CD4-positive, CD25-positive, alpha-beta regulatory T cell (primary cell): ENCODE results near the gene EMC8. TPM values are rescaled to one million over a fixed set of nuclear protein-coding genes. Genes with fewer than 3 reads are reported as not detected.
"Not testable (repeated sequence)": the region's sequence is repeated elsewhere in the genome, so short reads cannot be mapped to it uniquely, and the experiment has no call there.

Experiments used
- ATAC-seq, 2 donors: fragments of 150-1000 bp; cut with Tn5 transposase; one replicate each; pipeline ENCODE4 v1.10.0; 2021; ENCODE audit warnings: low read depth in 2 of 2, moderate number of reproducible peaks in 2 of 2, moderate library complexity in 1 of 2
- DNase-seq, 3 donors: peaks; one replicate each; pipeline versions ENCODE4 v3.0.0 to v3.0.0-alpha.2; 2012 to 2022; ENCODE audit warnings: mixed read lengths in 1 of 3
- H3K27ac ChIP-seq: one replicate; pipeline ENCODE4 v1.7.0; 2013; ENCODE audit warnings: mild to moderate bottlenecking, low read length; ENCODE audit not compliant: insufficient read depth, poor library complexity, severe bottlenecking
- H3K27me3 ChIP-seq: one replicate; pipeline ENCODE4 v1.7.0; 2013; ENCODE audit warnings: low read length; ENCODE audit not compliant: control insufficient read depth, insufficient read depth
- H3K36me3 ChIP-seq: one replicate; pipeline ENCODE4 v1.7.0; 2013; ENCODE audit warnings: mild to moderate bottlenecking, low read length, moderate library complexity; ENCODE audit not compliant: control insufficient read depth, insufficient read depth
- H3K4me1 ChIP-seq: 2 replicates; pipeline ENCODE4 v1.7.0; 2013; ENCODE audit warnings: mild to moderate bottlenecking, low read length; ENCODE audit not compliant: insufficient read depth, control insufficient read depth, poor library complexity, severe bottlenecking
- H3K4me3 ChIP-seq: one replicate; pipeline ENCODE4 v1.7.0; 2013; ENCODE audit warnings: low read depth, mild to moderate bottlenecking, low read length, moderate library complexity
- H3K9me3 ChIP-seq, 2 experiments: 1 replicate in 1 of 2; 2 replicates in 1 of 2; pipeline ENCODE4 v1.7.0; 2013; ENCODE audit warnings: low read length in 2 of 2, mild to moderate bottlenecking in 1 of 2, moderate library complexity in 1 of 2; ENCODE audit not compliant: control insufficient read depth in 2 of 2
- H3K27ac Mint-ChIP-seq, 3 donors: one replicate each; pipeline ENCODE4 v1.8.0; 2020 to 2022; ENCODE audit warnings: mild to moderate bottlenecking in 3 of 3, mixed read lengths in 3 of 3, moderate library complexity in 2 of 3
- H3K27me3 Mint-ChIP-seq: one replicate; pipeline ENCODE4 v1.8.0; 2022; ENCODE audit warnings: mild to moderate bottlenecking, mixed read lengths
- H3K36me3 Mint-ChIP-seq: one replicate; pipeline ENCODE4 v1.8.0; 2020; ENCODE audit warnings: mixed read lengths
- H3K4me1 Mint-ChIP-seq, 4 donors: one replicate each; pipeline ENCODE4 v1.8.0; 2020 to 2022; ENCODE audit warnings: mixed read lengths in 4 of 4, mild to moderate bottlenecking in 1 of 4
- H3K4me3 Mint-ChIP-seq, 4 donors: one replicate each; pipeline ENCODE4 v1.8.0; 2020 to 2022; ENCODE audit warnings: mild to moderate bottlenecking in 4 of 4, mixed read lengths in 4 of 4, moderate library complexity in 3 of 4
- H3K9me3 Mint-ChIP-seq, 7 donors: one replicate each; pipeline ENCODE4 v1.8.0; 2020 to 2022; ENCODE audit warnings: mixed read lengths in 7 of 7, mild to moderate bottlenecking in 3 of 7, moderate library complexity in 2 of 7
- polyA plus RNA-seq, 4 donors: library from polyadenylated mRNA; unstranded; fragments of 300-500 nt; fragmentation: Illumina TruSeq; gene quantifications; one replicate each; pipeline ENCODE4 v1.2.3, GENCODE V29; 2021
- total RNA-seq: library from RNA; stranded (reverse); gene quantifications from one replicate; pipeline ENCODE4 v1.2.3, GENCODE V29; 2022

Gene EMC8
- total and polyA plus RNA-seq, 5 donors from 2014 or later, result 23.7 to 36.9 (median 28.8) TPM

DNA sequence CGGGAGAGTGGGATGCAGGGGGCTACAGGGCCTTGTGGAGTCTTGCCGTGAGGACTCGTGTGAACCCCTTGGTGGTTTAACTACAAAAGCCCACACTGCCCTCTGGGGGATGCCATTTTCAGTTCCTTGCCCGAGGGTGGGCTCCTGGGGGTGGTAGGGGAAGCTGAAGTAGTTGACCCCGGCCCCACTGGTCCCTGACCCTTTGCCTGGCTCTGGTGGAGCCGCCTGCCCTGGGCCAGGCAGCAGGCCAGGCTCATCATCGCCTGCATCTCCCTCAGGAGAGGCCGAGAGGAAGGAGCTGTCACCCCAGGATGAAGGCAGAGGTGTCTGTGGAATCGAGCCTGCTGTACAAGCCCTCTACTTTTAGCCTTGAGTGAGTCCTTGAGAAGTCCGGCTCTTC is 10.3 kb upstream of the EMC8 start:
- H3K4me1 Mint-ChIP-seq, result peaks cover 0 to 7% (median 1%) of the 10 kb centered on the region in 4 donors
- H3K27me3 Mint-ChIP-seq, result peaks cover 13% of the 10 kb centered on the region
- H3K9me3 Mint-ChIP-seq, result peaks cover 0 to 1% (median 0%) of the 10 kb centered on the region in 7 donors
- Histone ChIP-seq H3K4me1 (no peaks in the 10 kb centered on the region), H3K36me3 (peaks cover 26% of the 10 kb centered on the region), H3K4me3 (no peak overlapping the region), H3K27ac (no peak overlapping the region), H3K27me3 (no peaks in the 10 kb centered on the region), H3K9me3 (no peaks in the 10 kb centered on the region)
- H3K36me3 Mint-ChIP-seq, result peaks cover 27% of the 10 kb centered on the region
- no peak for DNase-seq
- no peak for ATAC-seq
- H3K27ac Mint-ChIP-seq, result no peak overlapping the region
- H3K4me3 Mint-ChIP-seq, result peak overlapping the region in 1 of 4 donors; percentile 27

GRCh38 chr16:85808926-85809325 is 9.6 kb upstream of the EMC8 start:
- peaks cover 31% of the 10 kb centered on the region for H3K36me3 ChIP-seq
- Mint-ChIP-seq H3K4me3 (no peak overlapping the region), H3K27ac (no peak overlapping the region), H3K36me3 (peaks cover 31% of the 10 kb centered on the region), H3K4me1 (peaks cover 0 to 7% (median 2%) of the 10 kb centered on the region in 4 donors), H3K27me3 (peaks cover 13% of the 10 kb centered on the region), H3K9me3 (peaks cover 0 to 1% (median 0%) of the 10 kb centered on the region in 7 donors)
- H3K4me1 ChIP-seq, result no peaks in the 10 kb centered on the region
- ATAC-seq (peak in 1 of 2 donors; percentile 5), DNase-seq (no peak)
- no peak overlapping the region for H3K27ac ChIP-seq
- no peak overlapping the region for H3K4me3 ChIP-seq
- H3K9me3 ChIP-seq, result no peaks in the 10 kb centered on the region
- no peaks in the 10 kb centered on the region for H3K27me3 ChIP-seq

DNA sequence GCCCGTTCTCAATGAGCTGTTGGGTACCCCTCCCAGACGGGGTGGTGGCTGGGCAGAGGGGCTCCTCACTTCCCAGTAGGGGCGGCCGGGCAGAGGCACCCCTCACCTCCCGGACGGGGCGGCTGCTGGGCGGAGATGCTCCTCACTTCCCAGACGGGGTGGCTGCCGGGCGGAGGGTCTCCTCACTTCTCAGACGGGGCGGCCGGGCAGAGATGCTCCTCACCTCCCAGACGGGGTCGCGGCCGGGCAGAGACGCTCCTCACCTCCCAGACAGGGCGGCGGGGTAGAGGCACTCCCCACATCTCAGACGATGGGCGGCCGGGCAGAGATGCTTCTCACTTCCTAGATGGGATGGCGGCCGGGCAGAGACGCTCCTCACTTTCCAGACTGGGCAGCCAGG is 8.8 kb upstream of the EMC8 start:
- not testable (repeated sequence) for H3K4me3 ChIP-seq, H3K27ac Mint-ChIP-seq, H3K9me3 Mint-ChIP-seq, H3K4me3 Mint-ChIP-seq, H3K4me1 ChIP-seq, DNase-seq, H3K27ac ChIP-seq, H3K9me3 ChIP-seq, ATAC-seq, H3K27me3 ChIP-seq
- peaks cover 39% of the 10 kb centered on the region for H3K36me3 Mint-ChIP-seq
- H3K4me1 Mint-ChIP-seq, result peaks cover 2 to 14% (median 9%) of the 10 kb centered on the region in 4 donors
- peaks cover 39% of the 10 kb centered on the region for H3K36me3 ChIP-seq
- H3K27me3 Mint-ChIP-seq, result peaks cover 13% of the 10 kb centered on the region

DNA sequence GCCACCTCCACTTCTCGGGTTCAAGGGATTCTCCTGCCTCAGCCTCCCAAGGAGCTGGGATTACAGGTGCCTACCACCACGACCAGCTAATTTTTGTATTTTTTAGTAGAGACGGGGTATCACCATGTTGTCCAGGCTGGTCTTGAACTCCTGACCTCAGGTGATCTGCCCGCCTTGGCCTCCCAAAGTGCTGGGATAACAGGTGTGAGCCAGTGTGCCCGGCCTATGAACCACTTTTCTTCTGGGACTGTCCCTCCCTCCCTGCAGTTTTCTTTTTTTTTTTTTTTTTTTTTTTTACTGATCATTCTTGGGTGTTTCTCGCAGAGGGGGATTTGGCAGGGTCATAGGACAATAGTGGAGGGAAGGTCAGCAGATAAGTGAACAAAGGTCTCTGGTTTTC is 8.0 kb upstream of the EMC8 start:
- H3K4me3 ChIP-seq, H3K27me3 Mint-ChIP-seq, H3K4me3 Mint-ChIP-seq, H3K4me1 ChIP-seq, ATAC-seq, H3K27me3 ChIP-seq, H3K9me3 Mint-ChIP-seq, H3K9me3 ChIP-seq, H3K27ac ChIP-seq, DNase-seq, H3K27ac Mint-ChIP-seq: not testable (repeated sequence)
- Mint-ChIP-seq H3K4me1 (peaks cover 8 to 22% (median 13%) of the 10 kb centered on the region in 4 donors), H3K36me3 (peaks cover 44% of the 10 kb centered on the region)
- H3K36me3 ChIP-seq, result peaks cover 47% of the 10 kb centered on the region

DNA sequence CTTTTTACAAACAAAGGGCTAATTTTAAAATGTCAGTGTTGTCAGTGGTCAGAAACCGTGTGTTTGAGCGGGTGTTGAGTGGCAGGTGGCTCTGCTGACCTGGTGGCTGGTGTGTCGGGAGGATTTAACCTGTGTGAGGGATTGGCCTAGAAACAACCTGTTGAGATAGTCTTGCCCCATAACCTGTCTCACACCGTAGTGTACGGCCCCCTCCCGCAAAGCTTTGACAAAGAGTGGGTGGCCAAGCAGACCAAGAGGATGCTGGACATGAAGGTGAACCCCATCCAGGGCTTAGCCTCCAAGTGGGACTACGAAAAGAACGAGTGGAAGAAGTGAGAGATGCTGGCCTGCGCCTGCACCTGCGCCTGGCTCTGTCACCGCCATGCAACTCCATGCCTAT is 7.2 kb upstream of the EMC8 start:
- ATAC-seq (no peak), DNase-seq (no peak)
- H3K27ac Mint-ChIP-seq, result no peak overlapping the region
- Histone ChIP-seq H3K36me3 (peaks cover 55% of the 10 kb centered on the region), H3K4me3 (no peak overlapping the region), H3K27me3 (no peaks in the 10 kb centered on the region), H3K27ac (no peak overlapping the region), H3K9me3 (no peaks in the 10 kb centered on the region), H3K4me1 (peaks cover 6% of the 10 kb centered on the region)
- no peaks in the 10 kb centered on the region for H3K27me3 Mint-ChIP-seq
- peaks cover 15 to 30% (median 21%) of the 10 kb centered on the region in 4 donors for H3K4me1 Mint-ChIP-seq
- peaks cover 0 to 1% (median 0%) of the 10 kb centered on the region in 7 donors for H3K9me3 Mint-ChIP-seq
- no peak overlapping the region for H3K4me3 Mint-ChIP-seq
- peaks cover 52% of the 10 kb centered on the region for H3K36me3 Mint-ChIP-seq

- peak overlapping the region in 1 of 4 donors; percentile 15 for H3K4me3 Mint-ChIP-seq
- no peak for DNase-seq
These were observed 6.2 kb upstream of the EMC8 start for GRCh38 chr16:85805442-85806045.

GRCh38 chr16:85803570-85803969 is 4.2 kb upstream of the EMC8 start:
- no peaks in the 10 kb centered on the region for H3K9me3 Mint-ChIP-seq
- no peak for DNase-seq
- peaks cover 58% of the 10 kb centered on the region for H3K36me3 ChIP-seq
- H3K4me1 ChIP-seq, result peaks cover 27% of the 10 kb centered on the region
- no peak overlapping the region for H3K4me3 ChIP-seq
- no peaks in the 10 kb centered on the region for H3K27me3 ChIP-seq
- no peaks in the 10 kb centered on the region for H3K9me3 ChIP-seq
- peak overlapping the region in 2 of 4 donors; percentile 38 to 94 for H3K4me3 Mint-ChIP-seq
- H3K4me1 Mint-ChIP-seq, result peaks cover 17 to 44% (median 38%) of the 10 kb centered on the region in 4 donors
- no peak overlapping the region for H3K27ac Mint-ChIP-seq
- H3K27me3 Mint-ChIP-seq, result peaks cover 4% of the 10 kb centered on the region
- peaks cover 51% of the 10 kb centered on the region for H3K36me3 Mint-ChIP-seq
- ATAC-seq, result no peak
- H3K27ac ChIP-seq, result no peak overlapping the region

More at GRCh38 chr16:85805442-85806045, 6.2 kb upstream of the EMC8 start:
- H3K27me3 Mint-ChIP-seq, result no peaks in the 10 kb centered on the region
- Histone ChIP-seq H3K9me3 (no peaks in the 10 kb centered on the region), H3K4me1 (peaks cover 16% of the 10 kb centered on the region), H3K27me3 (no peaks in the 10 kb centered on the region), H3K36me3 (peaks cover 58% of the 10 kb centered on the region), H3K4me3 (no peak overlapping the region), H3K27ac (no peak overlapping the region)
- ATAC-seq, result no peak
- peaks cover 17 to 38% (median 30%) of the 10 kb centered on the region in 4 donors for H3K4me1 Mint-ChIP-seq
- H3K9me3 Mint-ChIP-seq, result no peaks in the 10 kb centered on the region
- peak overlapping the region in 1 of 3 donors; percentile 56 for H3K27ac Mint-ChIP-seq
- peaks cover 55% of the 10 kb centered on the region for H3K36me3 Mint-ChIP-seq

DNA sequence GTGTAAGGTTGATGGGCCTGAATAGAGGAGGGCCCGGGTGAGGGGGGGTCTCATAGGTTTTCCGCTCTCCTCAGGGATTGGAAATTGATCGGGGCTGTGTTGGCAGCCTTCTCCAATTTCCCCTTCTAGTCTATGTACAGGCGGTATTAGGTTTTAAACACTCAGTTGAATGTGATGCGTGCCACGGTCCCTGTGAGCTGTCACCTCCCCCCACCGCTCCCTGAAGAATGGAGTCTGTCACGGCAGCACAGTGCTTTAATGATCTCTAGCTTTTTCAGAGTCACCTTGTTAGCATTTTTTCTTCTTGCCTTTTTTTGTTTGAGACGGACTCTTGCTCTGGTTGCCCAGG is 951 bp upstream of the EMC8 start:
- Histone ChIP-seq H3K9me3 (no peaks in the 10 kb centered on the region), H3K27me3 (no peaks in the 10 kb centered on the region), H3K4me3 (peak overlapping the region; percentile 74), H3K36me3 (peaks cover 55% of the 10 kb centered on the region), H3K4me1 (peaks cover 38% of the 10 kb centered on the region), H3K27ac (peak overlapping the region; percentile 93)
- peaks cover 26 to 69% (median 56%) of the 10 kb centered on the region in 4 donors for H3K4me1 Mint-ChIP-seq
- H3K36me3 Mint-ChIP-seq, result peaks cover 48% of the 10 kb centered on the region
- DNase-seq (no peak), ATAC-seq (peak in 1 of 2 donors; percentile 6)
- H3K27ac Mint-ChIP-seq, result peak overlapping the region; percentile 84 to 98 (median 97)
- H3K9me3 Mint-ChIP-seq, result no peaks in the 10 kb centered on the region
- H3K4me3 Mint-ChIP-seq, result peak overlapping the region; percentile 90 to 96 (median 92)
- peaks cover 4% of the 10 kb centered on the region for H3K27me3 Mint-ChIP-seq
